Stimulated activated CD8-positive, alpha-beta memory T cell treated with anti-CD3 and anti-CD28 coated beads, Interleukin-4, amount 100 ng/mL, for 4 hours (primary cell): Measurements from ENCODE around the gene UBE2C.
"Not testable (repeated sequence)": the region's sequence is repeated elsewhere in the genome, so short reads cannot be mapped to it uniquely, and the experiment has no call there.

Source experiments
- DNase-seq, 2 donors: peaks; one replicate each; pipeline ENCODE4 v3.0.0-alpha.2; 2020; ENCODE audit warnings: low read depth in 2 of 2, low spot score in 1 of 2

UBE2C gene

GRCh38 chr20:45812157-45813005, at the start of gene UBE2C:
UBE2C (plus strand) TSS chr20:45812644; CDS start chr20:45812696, 52 bp downstream.
- peak; percentile 85 to 86 for DNase-seq

GRCh38 chr20:45764618-45765282, 47.7 kb upstream of the UBE2C start:
- DNase-seq, result not testable (repeated sequence)

- DNase-seq, result no peak
Measured at GRCh38 chr20:45765307-45765875, 47.1 kb upstream of the UBE2C start.

GRCh38 chr20:45765980-45766379, 46.5 kb upstream of the UBE2C start:
- DNase-seq, result no peak

- DNase-seq, result no peak
Measured at GRCh38 chr20:45768479-45768878, 44.0 kb upstream of the UBE2C start.

- DNase-seq, result peak; percentile 46 to 58
Measured at GRCh38 chr20:45771182-45771759, 41.2 kb upstream of the UBE2C start.

GRCh38 chr20:45772693-45773092, 39.8 kb upstream of the UBE2C start:
- DNase-seq, result no peak

- DNase-seq, result no peak
Measured at GRCh38 chr20:45774945-45775344, 37.5 kb upstream of the UBE2C start.

- DNase-seq, result no peak
Measured at GRCh38 chr20:45775411-45775810, 37.0 kb upstream of the UBE2C start.

GRCh38 chr20:45776931-45777330, 35.5 kb upstream of the UBE2C start:
- DNase-seq, result no peak

- DNase-seq, result no peak
Measured at GRCh38 chr20:45779011-45779915, 33.2 kb upstream of the UBE2C start.

- no peak for DNase-seq
Measured at GRCh38 chr20:45780159-45780558, 32.3 kb upstream of the UBE2C start.

- DNase-seq, result no peak
Measured at GRCh38 chr20:45781391-45781931, 31.0 kb upstream of the UBE2C start.

GRCh38 chr20:45782890-45783289, 29.6 kb upstream of the UBE2C start:
- no peak for DNase-seq

- no peak for DNase-seq
Measured at GRCh38 chr20:45783656-45784294, 28.7 kb upstream of the UBE2C start.

- DNase-seq, result no peak
Measured at GRCh38 chr20:45788351-45788750, 24.1 kb upstream of the UBE2C start.

- DNase-seq, result no peak
Measured at GRCh38 chr20:45792317-45793118, 19.9 kb upstream of the UBE2C start.

- no peak for DNase-seq
Measured at GRCh38 chr20:45796337-45797065, 15.9 kb upstream of the UBE2C start.
